ENCODE data around the gene IMPG1. TPM values are rescaled to one million over a fixed set of nuclear protein-coding genes. Genes with fewer than 3 reads are reported as not detected.

Gene IMPG1
- polyA plus RNA-seq, 1 donor (not counting 4 experiments of a cell fraction or from before 2014, with no cell fraction given): not detected

GRCh38 chr6:75940564-75940963 lies 131.9 kb downstream of the IMPG1 start:
- H3K27me3 ChIP-seq (ENCODE audit: control insufficient read depth, extremely low read depth, insufficient read depth, low read length): no peaks in the 10 kb centered on the region
- H3K79me2 ChIP-seq (ENCODE audit: control insufficient read depth, insufficient read depth, low read length): no peaks in the 10 kb centered on the region
- no peak overlapping the region for H3K27ac ChIP-seq (ENCODE audit: control insufficient read depth, insufficient read depth, low read length)
- TF ChIP-seq CTCF (optimal IDR thresholded peaks at IDR 0.05 in 1 of 3, IDR thresholded peaks at IDR 0.05 in 1 of 3, conservative IDR thresholded peaks at IDR 0.05 in 1 of 3; ENCODE audit: extremely low read depth in 1 of 3, insufficient read depth in 2 of 3, low read length in 3 of 3): no peak
- TF ChIP-seq EZH2 (IDR thresholded peaks at IDR 0.05; ENCODE audit: low read length): no peak
- dilution Hi-C loops (cut with MboI; ENCODE audit: extremely low pct_ligation_motif_present, low sequenced_read_pairs): no loop called here
- H3K36me3 ChIP-seq (ENCODE audit: control insufficient read depth in 2 of 2, extremely low read depth in 1 of 2, insufficient read depth in 2 of 2, low read length in 2 of 2): no peaks in the 10 kb centered on the region
- no peak overlapping the region for H3K4me3 ChIP-seq (ENCODE audit: control insufficient read depth in 2 of 3, extremely low read depth in 1 of 3, insufficient read depth in 2 of 3, low read depth in 1 of 3, low read length in 3 of 3)
- no peaks in the 10 kb centered on the region for H3K9me3 ChIP-seq (ENCODE audit: control insufficient read depth, low read depth, low read length)
- no peak overlapping the region for H3K4me2 ChIP-seq (ENCODE audit: control insufficient read depth, extremely low read depth, insufficient read depth, low read depth, low read length)
- H3K4me1 ChIP-seq (ENCODE audit: control insufficient read depth, extremely low read depth, insufficient read depth, low read length): no peaks in the 10 kb centered on the region
- H3K9me1 ChIP-seq (ENCODE audit: control insufficient read depth, extremely low read depth, insufficient read depth, low read length): no peaks in the 10 kb centered on the region
- DNase-seq (ENCODE audit: low read depth, low spot score) (no peak), FAIRE-seq (no peak)
- H3K9ac ChIP-seq (ENCODE audit: control insufficient read depth, extremely low read depth, insufficient read depth, low read length): no peak overlapping the region
- H2AFZ ChIP-seq (ENCODE audit: control insufficient read depth, low read length): no peak overlapping the region
- H4K20me1 ChIP-seq (ENCODE audit: control insufficient read depth, extremely low read depth, insufficient read depth, low read length): no peaks in the 10 kb centered on the region

- FAIRE-seq: no peak
- Histone ChIP-seq H3K4me3 (ENCODE audit: control insufficient read depth in 2 of 3, extremely low read depth in 1 of 3, insufficient read depth in 2 of 3, low read depth in 1 of 3, low read length in 3 of 3) (no peak overlapping the region), H3K36me3 (ENCODE audit: control insufficient read depth in 2 of 2, extremely low read depth in 1 of 2, insufficient read depth in 2 of 2, low read length in 2 of 2) (no peaks in the 10 kb centered on the region), H3K4me2 (ENCODE audit: control insufficient read depth, extremely low read depth, insufficient read depth, low read depth, low read length) (no peak overlapping the region), H3K79me2 (ENCODE audit: control insufficient read depth, insufficient read depth, low read length) (no peaks in the 10 kb centered on the region), H3K9ac (ENCODE audit: control insufficient read depth, extremely low read depth, insufficient read depth, low read length) (no peak overlapping the region), H3K4me1 (ENCODE audit: control insufficient read depth, extremely low read depth, insufficient read depth, low read length) (no peaks in the 10 kb centered on the region), H4K20me1 (ENCODE audit: control insufficient read depth, extremely low read depth, insufficient read depth, low read length) (no peaks in the 10 kb centered on the region), H2AFZ (ENCODE audit: control insufficient read depth, low read length) (no peak overlapping the region), H3K27me3 (ENCODE audit: control insufficient read depth, extremely low read depth, insufficient read depth, low read length) (no peaks in the 10 kb centered on the region), H3K9me1 (ENCODE audit: control insufficient read depth, extremely low read depth, insufficient read depth, low read length) (no peaks in the 10 kb centered on the region), H3K27ac (ENCODE audit: control insufficient read depth, insufficient read depth, low read length) (no peak overlapping the region), H3K9me3 (ENCODE audit: control insufficient read depth, low read depth, low read length) (no peaks in the 10 kb centered on the region)
- no peak for DNase-seq (ENCODE audit: low read depth, low spot score)
- dilution Hi-C loops (cut with MboI; ENCODE audit: extremely low pct_ligation_motif_present, low sequenced_read_pairs): no loop called here
- no peak for TF ChIP-seq CTCF (optimal IDR thresholded peaks at IDR 0.05 in 1 of 3, IDR thresholded peaks at IDR 0.05 in 1 of 3, conservative IDR thresholded peaks at IDR 0.05 in 1 of 3; ENCODE audit: extremely low read depth in 1 of 3, insufficient read depth in 2 of 3, low read length in 3 of 3)
- no peak for TF ChIP-seq EZH2 (IDR thresholded peaks at IDR 0.05; ENCODE audit: low read length)
Measured at GRCh38 chr6:75937846-75938245, 134.6 kb downstream of the IMPG1 start.
